Liver (tissue), 3 donors: ENCODE results near the gene TBX21.

Source experiments
- JUND ChIP-seq, 2 donors: IDR thresholded peaks; 2 replicates each; pipeline ENCODE4 v1.6.1; 2016; ENCODE audit warnings: antibody characterized with exemption in 2 of 2
- RAD21 ChIP-seq, 2 donors: IDR thresholded peaks; 2 replicates each; pipeline ENCODE4 v1.6.1; 2016; ENCODE audit warnings: antibody characterized with exemption in 2 of 2, mild to moderate bottlenecking in 2 of 2
- TAF1 ChIP-seq: conservative IDR thresholded peaks from 2 replicates; pipeline ENCODE4 v1.6.1; 2016; ENCODE audit warnings: antibody characterized with exemption, mild to moderate bottlenecking
- YY1 ChIP-seq: IDR thresholded peaks from 2 replicates; pipeline ENCODE4 v1.6.1; 2016; ENCODE audit warnings: antibody characterized with exemption, mild to moderate bottlenecking
- TF ChIP-seq, protein P1 (sequence below): fragments of 150-350 bp; IDR thresholded peaks from 2 replicates; pipeline ENCODE4 v1.5.1; 2017; ENCODE audit warnings: improper control_type of control experiment, low read depth, low read length; ENCODE audit not compliant: missing input control
- TF ChIP-seq, protein P2 (sequence below): IDR thresholded peaks from 2 replicates; pipeline ENCODE4 v1.6.1; 2016; ENCODE audit warnings: antibody characterized with exemption
- TF ChIP-seq, protein P3 (sequence below): IDR thresholded peaks from 2 replicates; pipeline ENCODE4 v1.6.1; 2016; ENCODE audit warnings: antibody characterized with exemption
- TF ChIP-seq, protein P4 (sequence below): IDR thresholded peaks from 2 replicates; pipeline ENCODE4 v1.6.1; 2016; ENCODE audit warnings: antibody characterized with exemption, mild to moderate bottlenecking
- donor health status: healthy.
- donor health status: healthy.

DNA sequence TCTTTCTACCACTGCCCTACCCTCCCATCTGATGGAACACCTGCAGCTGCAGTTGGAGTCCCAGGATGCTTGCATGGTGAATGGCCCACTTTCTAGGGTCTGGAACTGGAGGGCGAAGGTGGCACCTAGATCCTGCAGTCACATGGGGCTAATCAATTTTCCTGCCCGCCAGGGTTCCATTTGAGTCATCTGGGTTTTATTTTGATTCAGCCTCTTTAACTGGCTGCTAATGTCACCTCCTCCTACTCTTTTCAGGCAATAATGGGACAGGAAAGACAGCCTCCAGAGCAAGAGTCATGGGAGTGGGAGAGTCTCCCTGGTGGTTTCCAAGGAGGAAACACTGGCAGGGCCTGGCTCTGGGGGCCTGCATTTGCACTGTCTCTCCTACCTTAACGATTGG is 42.9 kb upstream of the TBX21 start:
- no peak for TF ChIP-seq YY1
- TF ChIP-seq, protein P1, sequence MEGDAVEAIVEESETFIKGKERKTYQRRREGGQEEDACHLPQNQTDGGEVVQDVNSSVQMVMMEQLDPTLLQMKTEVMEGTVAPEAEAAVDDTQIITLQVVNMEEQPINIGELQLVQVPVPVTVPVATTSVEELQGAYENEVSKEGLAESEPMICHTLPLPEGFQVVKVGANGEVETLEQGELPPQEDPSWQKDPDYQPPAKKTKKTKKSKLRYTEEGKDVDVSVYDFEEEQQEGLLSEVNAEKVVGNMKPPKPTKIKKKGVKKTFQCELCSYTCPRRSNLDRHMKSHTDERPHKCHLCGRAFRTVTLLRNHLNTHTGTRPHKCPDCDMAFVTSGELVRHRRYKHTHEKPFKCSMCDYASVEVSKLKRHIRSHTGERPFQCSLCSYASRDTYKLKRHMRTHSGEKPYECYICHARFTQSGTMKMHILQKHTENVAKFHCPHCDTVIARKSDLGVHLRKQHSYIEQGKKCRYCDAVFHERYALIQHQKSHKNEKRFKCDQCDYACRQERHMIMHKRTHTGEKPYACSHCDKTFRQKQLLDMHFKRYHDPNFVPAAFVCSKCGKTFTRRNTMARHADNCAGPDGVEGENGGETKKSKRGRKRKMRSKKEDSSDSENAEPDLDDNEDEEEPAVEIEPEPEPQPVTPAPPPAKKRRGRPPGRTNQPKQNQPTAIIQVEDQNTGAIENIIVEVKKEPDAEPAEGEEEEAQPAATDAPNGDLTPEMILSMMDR, result no peak
- TF ChIP-seq, protein P2, sequence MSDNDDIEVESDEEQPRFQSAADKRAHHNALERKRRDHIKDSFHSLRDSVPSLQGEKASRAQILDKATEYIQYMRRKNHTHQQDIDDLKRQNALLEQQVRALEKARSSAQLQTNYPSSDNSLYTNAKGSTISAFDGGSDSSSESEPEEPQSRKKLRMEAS, result no peak
- no peak for TF ChIP-seq JUND (IDR thresholded peaks at IDR 0.05)
- TF ChIP-seq, protein P3, sequence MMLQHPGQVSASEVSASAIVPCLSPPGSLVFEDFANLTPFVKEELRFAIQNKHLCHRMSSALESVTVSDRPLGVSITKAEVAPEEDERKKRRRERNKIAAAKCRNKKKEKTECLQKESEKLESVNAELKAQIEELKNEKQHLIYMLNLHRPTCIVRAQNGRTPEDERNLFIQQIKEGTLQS, result no peak
- no peak for TF ChIP-seq RAD21 (IDR thresholded peaks at IDR 0.05)
- TF ChIP-seq, protein P4, sequence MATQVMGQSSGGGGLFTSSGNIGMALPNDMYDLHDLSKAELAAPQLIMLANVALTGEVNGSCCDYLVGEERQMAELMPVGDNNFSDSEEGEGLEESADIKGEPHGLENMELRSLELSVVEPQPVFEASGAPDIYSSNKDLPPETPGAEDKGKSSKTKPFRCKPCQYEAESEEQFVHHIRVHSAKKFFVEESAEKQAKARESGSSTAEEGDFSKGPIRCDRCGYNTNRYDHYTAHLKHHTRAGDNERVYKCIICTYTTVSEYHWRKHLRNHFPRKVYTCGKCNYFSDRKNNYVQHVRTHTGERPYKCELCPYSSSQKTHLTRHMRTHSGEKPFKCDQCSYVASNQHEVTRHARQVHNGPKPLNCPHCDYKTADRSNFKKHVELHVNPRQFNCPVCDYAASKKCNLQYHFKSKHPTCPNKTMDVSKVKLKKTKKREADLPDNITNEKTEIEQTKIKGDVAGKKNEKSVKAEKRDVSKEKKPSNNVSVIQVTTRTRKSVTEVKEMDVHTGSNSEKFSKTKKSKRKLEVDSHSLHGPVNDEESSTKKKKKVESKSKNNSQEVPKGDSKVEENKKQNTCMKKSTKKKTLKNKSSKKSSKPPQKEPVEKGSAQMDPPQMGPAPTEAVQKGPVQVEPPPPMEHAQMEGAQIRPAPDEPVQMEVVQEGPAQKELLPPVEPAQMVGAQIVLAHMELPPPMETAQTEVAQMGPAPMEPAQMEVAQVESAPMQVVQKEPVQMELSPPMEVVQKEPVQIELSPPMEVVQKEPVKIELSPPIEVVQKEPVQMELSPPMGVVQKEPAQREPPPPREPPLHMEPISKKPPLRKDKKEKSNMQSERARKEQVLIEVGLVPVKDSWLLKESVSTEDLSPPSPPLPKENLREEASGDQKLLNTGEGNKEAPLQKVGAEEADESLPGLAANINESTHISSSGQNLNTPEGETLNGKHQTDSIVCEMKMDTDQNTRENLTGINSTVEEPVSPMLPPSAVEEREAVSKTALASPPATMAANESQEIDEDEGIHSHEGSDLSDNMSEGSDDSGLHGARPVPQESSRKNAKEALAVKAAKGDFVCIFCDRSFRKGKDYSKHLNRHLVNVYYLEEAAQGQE, result no peak
- no peak for TF ChIP-seq TAF1
